Mononuclear cell (primary cell): ENCODE results near the gene PARD3B. TPM values are rescaled to one million over a fixed set of nuclear protein-coding genes. Genes with fewer than 3 reads are reported as not detected.

ENCODE experiments used
- H3K27me3 ChIP-seq: 2 replicates; pipeline ENCODE4 v1.6.0; 2011; ENCODE audit warnings: low read length, control low read depth; ENCODE audit not compliant: insufficient read depth
- H3K4me1 ChIP-seq: 2 replicates; pipeline ENCODE4 v1.5.1; 2011; ENCODE audit warnings: mild to moderate bottlenecking, low read length, control low read depth; ENCODE audit not compliant: insufficient read depth
- H3K4me3 ChIP-seq: 2 replicates; pipeline ENCODE4 v1.5.1; 2011; ENCODE audit warnings: mild to moderate bottlenecking, low read length, moderate library complexity
- H3K9me3 ChIP-seq: 2 replicates; pipeline ENCODE4 v1.5.1; 2011; ENCODE audit warnings: low read depth, mild to moderate bottlenecking, control low read depth, low read length
- total RNA-seq: library from RNA; depleted of rRNA; stranded (reverse); fragments of >200 nt; gene quantifications from one replicate; pipeline ENCODE4 v1.2.3, GENCODE V29; 2012

PARD3B gene
- total RNA-seq, 1 donor: 0.94 TPM

DNA sequence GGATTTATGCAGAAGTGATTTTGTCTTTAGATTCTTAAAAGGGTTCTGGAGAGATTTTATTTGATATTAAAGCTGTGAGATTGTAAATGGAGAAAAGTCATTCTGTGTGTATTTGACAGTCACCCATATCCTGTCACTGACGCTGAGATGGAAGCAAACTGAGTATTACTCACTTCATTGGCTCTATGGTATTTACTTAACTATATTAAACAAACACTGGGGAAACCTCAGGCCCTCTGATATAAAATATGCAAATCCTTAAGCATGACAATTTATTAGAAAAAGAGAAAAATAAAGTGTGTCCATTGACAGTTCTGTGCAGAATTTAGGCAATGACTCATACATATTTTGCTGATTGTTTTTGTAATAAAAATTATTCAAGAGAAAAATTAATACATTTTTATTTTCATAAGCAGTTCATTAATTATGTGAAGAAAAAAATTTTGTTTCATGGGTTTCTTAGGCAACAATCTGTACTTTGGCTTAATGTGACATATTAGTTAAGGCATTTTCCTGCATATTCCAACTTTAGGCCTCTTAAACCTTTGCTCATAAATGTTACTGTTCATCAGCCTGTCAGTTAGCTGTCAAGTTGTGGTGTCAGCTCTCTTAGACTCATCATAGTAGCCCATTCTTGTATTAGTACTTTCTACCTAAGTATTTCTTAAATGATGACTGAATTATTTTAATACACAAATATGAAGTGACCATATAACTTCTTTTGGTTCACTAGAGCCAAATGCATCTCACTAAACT is 99.9 kb downstream of the PARD3B start:
- no peaks in the 10 kb centered on the region for H3K4me1 ChIP-seq
- no peaks in the 10 kb centered on the region for H3K27me3 ChIP-seq
- no peak overlapping the region for H3K4me3 ChIP-seq
- no peaks in the 10 kb centered on the region for H3K9me3 ChIP-seq

DNA sequence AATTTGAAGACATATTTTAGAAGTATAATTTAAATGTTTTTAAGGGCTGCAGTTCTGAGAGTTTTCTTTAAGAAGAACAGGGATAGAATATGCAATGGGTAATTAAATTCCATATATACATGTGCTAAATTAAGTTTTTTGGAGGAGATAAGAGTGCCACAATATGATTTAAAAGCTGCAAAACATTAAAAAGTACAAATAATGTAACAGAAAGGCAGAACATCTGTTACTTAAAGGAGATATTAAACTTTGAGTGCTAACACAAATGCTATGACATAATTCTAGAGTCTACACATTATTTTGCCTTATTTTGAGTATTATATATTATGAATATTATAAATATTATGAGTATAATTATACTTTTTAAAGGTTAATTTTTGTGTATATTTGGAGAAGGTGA is 102.4 kb downstream of the PARD3B start:
- Histone ChIP-seq H3K27me3 (no peaks in the 10 kb centered on the region), H3K9me3 (no peaks in the 10 kb centered on the region), H3K4me3 (no peak overlapping the region), H3K4me1 (no peaks in the 10 kb centered on the region)

DNA sequence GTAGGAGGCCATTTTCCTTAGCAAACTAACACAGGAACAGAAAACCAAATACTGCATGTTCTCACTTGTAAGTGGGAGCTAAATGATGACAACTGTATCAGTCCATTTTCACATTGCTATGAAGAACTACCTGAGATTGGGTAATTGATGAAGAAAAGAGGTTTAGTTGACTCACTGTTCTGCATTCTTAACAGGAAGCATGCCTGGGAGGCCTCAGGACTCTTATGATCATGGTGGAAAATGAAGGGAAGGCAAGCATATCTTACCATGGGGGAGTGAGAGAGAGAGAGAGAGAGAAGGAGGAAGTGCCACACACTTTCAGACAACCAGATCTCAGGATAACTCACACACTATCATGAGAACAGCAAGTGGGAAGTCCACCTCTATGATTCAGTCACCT is 105.3 kb downstream of the PARD3B start:
- no peaks in the 10 kb centered on the region for H3K27me3 ChIP-seq
- H3K4me1 ChIP-seq: no peaks in the 10 kb centered on the region
- H3K4me3 ChIP-seq: no peak overlapping the region
- no peaks in the 10 kb centered on the region for H3K9me3 ChIP-seq

DNA sequence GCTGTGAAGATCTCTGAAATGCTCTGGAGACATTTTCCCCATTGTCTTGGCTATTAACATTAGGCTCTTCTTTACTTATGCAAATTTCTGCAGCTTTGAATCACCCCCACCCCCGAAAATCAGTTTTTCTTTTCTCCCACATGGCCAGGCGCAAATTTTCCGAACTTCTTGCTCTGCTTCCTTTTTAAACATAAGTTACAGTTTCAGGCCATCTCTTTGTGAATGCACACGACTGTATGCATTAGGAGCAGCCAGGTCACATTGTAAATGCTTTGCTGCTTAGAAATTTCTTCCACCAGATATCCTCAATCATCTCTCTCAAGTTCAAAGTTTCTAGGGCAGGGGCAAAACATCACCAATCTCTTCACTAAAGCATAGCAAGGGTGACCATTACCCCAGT is 106.8 kb downstream of the PARD3B start:
- H3K4me3 ChIP-seq: no peak overlapping the region
- H3K9me3 ChIP-seq: no peaks in the 10 kb centered on the region

DNA sequence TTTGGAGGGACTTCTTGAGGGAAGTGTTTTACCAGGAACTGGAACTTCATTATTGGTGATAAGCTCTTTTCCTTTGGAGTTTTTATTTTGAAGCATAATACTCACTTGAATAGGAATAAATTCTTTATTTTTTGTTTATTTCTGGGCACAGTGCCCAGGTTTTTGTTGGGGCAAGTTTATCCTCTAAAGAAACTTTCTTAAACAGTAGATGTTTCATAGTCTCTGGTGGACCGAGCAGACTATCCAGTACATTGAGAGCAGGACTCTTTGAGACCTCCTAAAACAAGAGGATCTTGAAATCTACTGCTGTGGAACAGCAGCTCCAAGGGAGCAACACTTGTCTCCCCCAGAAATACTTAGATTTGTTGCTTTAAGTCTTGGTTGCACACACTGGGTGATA is 109.4 kb downstream of the PARD3B start:
- H3K4me3 ChIP-seq: no peak overlapping the region
- no peaks in the 10 kb centered on the region for H3K4me1 ChIP-seq

More for the DNA sequence above, 106.8 kb downstream of the PARD3B start:
- Histone ChIP-seq H3K4me1 (no peaks in the 10 kb centered on the region), H3K27me3 (no peaks in the 10 kb centered on the region)

DNA sequence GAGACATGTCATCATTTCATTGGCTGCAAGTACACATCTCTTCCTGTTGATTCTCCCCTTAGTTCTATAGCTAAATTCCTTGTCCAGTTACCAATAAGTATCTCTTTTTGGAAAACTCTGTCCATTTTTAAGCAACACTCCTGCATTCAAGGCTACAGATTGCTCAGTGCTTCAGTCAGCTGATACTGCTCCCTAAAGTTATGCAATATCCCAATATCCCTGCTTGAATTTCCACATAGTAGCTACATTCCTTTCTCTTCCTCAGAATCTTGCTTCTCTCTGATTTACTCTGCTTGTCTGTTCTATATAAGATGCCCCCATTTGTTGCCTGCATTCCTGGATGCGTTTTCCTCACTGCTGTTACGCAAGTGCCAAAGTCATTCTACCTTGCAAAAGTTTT is 109.8 kb downstream of the PARD3B start:
- no peaks in the 10 kb centered on the region for H3K27me3 ChIP-seq
- no peak overlapping the region for H3K4me3 ChIP-seq
- no peaks in the 10 kb centered on the region for H3K4me1 ChIP-seq
- no peaks in the 10 kb centered on the region for H3K9me3 ChIP-seq

More for the DNA sequence above, 109.4 kb downstream of the PARD3B start:
- Histone ChIP-seq H3K27me3 (no peaks in the 10 kb centered on the region), H3K9me3 (no peaks in the 10 kb centered on the region)

DNA sequence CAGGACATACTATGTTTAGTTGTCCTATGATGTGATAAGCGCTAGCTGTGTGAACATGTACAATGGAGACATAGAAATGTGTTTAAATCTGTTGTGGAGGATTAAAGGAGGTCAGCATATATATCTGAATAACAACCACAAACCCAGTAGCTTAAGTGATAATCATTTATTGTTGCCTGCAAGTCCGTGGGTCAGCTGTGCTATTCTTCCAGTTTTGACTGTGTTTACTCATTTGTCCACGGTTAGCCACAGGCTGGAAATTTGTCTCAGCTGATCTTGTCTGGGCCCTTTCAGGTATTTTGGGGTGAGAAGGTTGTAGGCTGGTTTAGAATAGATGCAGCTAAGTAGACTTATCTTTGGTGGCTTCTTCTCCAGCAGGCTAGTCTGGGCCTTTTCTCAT is 110.4 kb downstream of the PARD3B start:
- Histone ChIP-seq H3K4me1 (no peaks in the 10 kb centered on the region), H3K9me3 (no peaks in the 10 kb centered on the region), H3K27me3 (no peaks in the 10 kb centered on the region), H3K4me3 (no peak overlapping the region)

DNA sequence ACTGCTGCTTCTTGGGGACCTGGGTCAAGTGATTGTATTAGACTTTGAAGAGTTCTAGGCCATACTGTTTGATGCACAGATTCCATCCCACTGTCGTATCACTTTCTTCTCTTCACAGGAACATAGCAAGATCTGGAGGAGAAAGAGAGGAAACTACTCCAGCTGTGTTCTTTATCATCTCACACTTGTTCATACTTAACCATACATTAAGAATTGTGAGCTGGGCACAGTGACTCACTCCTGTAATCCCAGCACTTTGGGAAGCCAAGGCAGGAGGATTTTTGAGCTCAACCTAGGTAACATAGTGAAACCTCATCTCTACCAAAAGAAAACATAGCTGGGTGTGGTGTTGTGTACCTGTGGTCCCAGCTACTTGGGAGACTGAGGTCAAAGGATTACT is 111.7 kb downstream of the PARD3B start:
- H3K9me3 ChIP-seq: no peaks in the 10 kb centered on the region

DNA sequence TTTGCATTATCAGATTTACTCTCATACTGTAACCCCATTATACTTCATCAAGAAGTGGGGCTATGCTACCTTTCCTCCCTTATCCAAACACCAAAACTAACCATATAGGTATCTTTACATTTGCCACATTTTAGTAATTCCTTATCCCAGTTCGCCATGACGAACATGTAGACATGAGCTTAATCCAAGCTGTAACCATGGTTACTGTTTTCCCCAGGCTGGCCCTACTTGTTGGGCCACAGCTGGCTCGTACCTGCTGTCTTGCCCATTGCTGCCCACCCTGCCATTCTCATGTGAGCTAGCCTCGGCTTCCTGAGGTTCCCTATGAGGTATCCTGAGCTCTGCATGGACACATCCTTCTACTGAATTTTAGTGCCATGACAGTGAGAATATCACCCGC is 117.7 kb downstream of the PARD3B start:
- no peak overlapping the region for H3K4me3 ChIP-seq
- H3K9me3 ChIP-seq: no peaks in the 10 kb centered on the region
- no peaks in the 10 kb centered on the region for H3K4me1 ChIP-seq

More for the DNA sequence above, 111.7 kb downstream of the PARD3B start:
- Histone ChIP-seq H3K27me3 (no peaks in the 10 kb centered on the region), H3K4me3 (no peak overlapping the region), H3K4me1 (no peaks in the 10 kb centered on the region)

DNA sequence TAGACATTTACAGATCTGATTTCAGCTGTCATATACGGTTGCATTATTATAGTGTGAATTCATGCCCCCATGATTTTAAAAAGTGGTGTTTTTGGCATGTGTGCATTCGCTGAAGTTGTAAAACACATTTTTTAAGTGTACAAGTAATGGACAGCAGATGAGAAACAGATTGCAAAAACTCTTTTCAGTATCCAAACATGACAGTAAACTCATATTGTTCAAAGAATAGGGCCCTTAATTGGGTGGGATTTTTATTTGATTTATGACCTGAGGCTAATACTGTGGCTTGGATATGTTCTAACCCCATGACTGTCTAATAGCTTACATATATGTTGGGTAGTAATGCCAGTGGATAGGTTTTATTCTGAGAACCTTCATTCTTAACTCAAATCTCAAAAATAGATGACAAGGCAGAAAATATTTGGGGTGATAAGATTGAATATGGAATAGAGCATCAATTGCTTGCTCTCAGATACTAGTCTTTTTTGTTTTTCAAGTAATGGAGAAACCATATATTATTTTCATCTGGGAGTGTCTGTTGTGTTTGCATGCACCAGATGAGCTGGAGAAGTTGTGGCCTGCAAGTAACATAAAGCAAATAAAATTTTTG is 118.6 kb downstream of the PARD3B start:
- Histone ChIP-seq H3K4me1 (no peaks in the 10 kb centered on the region), H3K9me3 (no peaks in the 10 kb centered on the region), H3K27me3 (no peaks in the 10 kb centered on the region), H3K4me3 (no peak overlapping the region)

More for the DNA sequence above, 117.7 kb downstream of the PARD3B start:
- H3K27me3 ChIP-seq: no peaks in the 10 kb centered on the region

DNA sequence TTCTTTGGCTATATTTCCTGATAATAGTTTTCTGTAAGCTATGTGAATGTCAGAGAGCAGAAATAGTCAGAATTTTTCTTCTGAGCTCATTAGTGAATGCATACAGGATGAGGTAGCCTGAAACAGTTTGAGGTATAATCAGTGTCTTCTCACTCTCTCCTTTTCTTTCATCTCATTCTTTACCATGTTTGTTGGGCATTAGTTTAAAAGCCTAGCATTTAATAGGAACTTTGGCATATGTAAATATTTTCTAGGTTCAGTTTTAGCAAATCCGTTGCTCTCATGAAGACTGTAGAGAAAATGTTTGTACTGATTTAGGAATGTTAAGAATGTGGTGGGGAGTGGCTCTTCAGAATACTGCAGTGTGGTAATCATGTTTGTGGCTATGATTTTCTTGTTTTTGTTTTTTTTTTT is 119.4 kb downstream of the PARD3B start:
- no peaks in the 10 kb centered on the region for H3K9me3 ChIP-seq
- H3K27me3 ChIP-seq: no peaks in the 10 kb centered on the region
- no peaks in the 10 kb centered on the region for H3K4me1 ChIP-seq
- no peak overlapping the region for H3K4me3 ChIP-seq

DNA sequence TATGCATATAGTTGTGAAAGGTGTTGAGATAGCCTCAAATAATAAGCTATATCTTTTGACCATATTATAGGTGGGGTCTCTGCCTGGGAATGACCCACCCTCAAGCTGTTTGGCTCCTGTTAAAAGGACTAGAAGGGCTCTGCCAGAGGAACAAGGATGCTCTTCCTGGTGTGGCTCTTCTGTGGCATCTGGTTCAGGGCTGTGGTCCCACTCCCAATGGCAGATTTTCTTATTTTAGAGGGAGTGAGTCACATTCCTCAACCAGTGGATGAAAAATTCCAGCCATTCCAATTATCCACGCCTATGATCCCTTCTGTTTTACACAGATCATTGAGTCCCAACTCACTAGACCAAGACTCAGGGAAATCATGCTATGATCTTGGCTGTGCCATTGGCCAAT is 119.9 kb downstream of the PARD3B start:
- no peak overlapping the region for H3K4me3 ChIP-seq
- no peaks in the 10 kb centered on the region for H3K27me3 ChIP-seq
- H3K9me3 ChIP-seq: no peaks in the 10 kb centered on the region
- H3K4me1 ChIP-seq: no peaks in the 10 kb centered on the region

DNA sequence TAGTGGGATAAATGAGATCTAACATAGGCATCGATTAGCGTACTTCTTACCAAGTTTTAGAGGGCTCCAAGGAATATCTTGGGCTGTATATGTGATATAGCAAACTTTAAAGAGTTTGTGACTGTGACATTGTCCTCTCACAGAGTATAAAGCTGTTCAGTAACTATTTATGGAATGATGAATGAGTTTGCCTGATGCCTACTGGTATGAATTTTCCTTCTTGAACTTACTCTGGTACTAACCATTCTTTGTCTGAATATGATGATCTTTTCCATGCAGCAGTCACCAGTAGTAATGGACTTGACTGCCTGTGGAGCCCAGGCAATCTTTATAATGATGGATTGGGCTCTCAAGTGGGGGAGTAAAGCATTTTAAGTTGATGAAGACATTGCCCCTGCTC is 120.5 kb downstream of the PARD3B start:
- H3K4me1 ChIP-seq: no peaks in the 10 kb centered on the region
- H3K9me3 ChIP-seq: no peaks in the 10 kb centered on the region
- no peaks in the 10 kb centered on the region for H3K27me3 ChIP-seq
- H3K4me3 ChIP-seq: no peak overlapping the region

DNA sequence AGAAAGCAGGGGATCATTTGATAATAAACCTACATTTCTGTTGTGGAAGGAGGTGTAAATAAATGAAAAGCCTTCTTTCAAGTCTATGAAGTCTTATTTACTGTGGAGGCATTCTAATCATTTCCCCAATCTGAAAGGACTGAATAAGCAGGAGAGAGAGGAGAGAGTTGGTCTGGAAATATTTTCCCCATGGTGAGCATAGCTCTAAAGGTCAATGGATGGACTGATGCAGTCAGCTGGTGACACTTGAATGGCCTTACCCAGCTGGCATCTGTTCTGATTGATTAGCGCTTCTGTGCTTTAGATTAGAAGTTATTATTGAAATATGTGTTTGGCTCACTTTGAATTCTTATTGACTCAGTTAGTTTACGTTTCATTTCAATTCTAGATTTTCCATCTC is 122.7 kb downstream of the PARD3B start:
- H3K4me3 ChIP-seq: no peak overlapping the region
- no peaks in the 10 kb centered on the region for H3K4me1 ChIP-seq
- H3K9me3 ChIP-seq: no peaks in the 10 kb centered on the region

DNA sequence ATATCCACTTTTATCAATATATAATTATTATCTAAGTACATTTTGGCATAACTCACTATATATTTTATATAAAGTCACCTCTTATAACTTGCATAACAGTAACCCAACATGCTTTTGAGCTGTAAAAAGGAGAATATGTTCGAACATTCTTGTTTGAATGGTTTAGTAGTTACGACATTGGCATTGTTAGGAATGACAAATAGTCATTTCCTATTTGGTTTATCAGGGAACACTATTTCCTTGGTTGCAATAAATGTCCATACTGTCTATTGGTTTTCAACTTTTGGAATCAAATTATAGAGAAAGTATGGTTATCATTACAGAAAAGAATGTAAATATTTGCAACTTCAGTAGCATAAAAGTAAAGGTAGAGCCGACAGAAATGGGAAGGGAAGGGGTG is 124.1 kb downstream of the PARD3B start:
- H3K4me1 ChIP-seq: no peaks in the 10 kb centered on the region
- no peaks in the 10 kb centered on the region for H3K9me3 ChIP-seq
- H3K27me3 ChIP-seq: no peaks in the 10 kb centered on the region
- H3K4me3 ChIP-seq: no peak overlapping the region

More for the DNA sequence above, 122.7 kb downstream of the PARD3B start:
- no peaks in the 10 kb centered on the region for H3K27me3 ChIP-seq

DNA sequence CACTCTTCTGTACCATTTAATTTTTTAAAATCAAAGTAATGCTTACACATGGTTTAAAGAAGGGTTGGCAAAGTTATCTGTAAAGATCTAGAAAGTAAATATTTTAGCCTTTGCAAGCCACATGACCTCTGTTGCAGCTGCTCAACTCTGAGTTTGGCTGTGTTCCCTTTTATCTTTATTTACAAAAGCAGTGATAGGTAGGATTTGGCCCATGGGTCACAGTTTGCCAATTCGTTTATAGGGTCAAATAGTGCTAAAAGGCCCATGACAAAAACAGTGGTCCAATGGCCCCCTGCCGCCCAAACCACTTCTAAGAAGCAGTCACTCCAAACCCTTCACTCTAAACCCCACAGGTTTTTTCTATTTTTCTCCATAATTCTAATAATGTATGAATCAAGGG is 124.8 kb downstream of the PARD3B start:
- no peak overlapping the region for H3K4me3 ChIP-seq
- H3K27me3 ChIP-seq: no peaks in the 10 kb centered on the region
- H3K4me1 ChIP-seq: no peaks in the 10 kb centered on the region
- no peaks in the 10 kb centered on the region for H3K9me3 ChIP-seq
